GM18868 (cell line): ENCODE measurements around the gene MYO18B.

Source experiments
- ATAC-seq: cut with Tn5 transposase; IDR thresholded peaks from one replicate; pipeline ENCODE4 v1.9.1; 2021; ENCODE audit warnings: mild to moderate bottlenecking, moderate library complexity; ENCODE audit not compliant: unreplicated experiment

The MYO18B gene

GRCh38 chr22:25818541-25818940, 76.6 kb downstream of the MYO18B start:
- ATAC-seq: no peak

- no peak for ATAC-seq
Measured at GRCh38 chr22:25822344-25822743, 80.4 kb downstream of the MYO18B start.

GRCh38 chr22:25823276-25823675, 81.3 kb downstream of the MYO18B start:
- ATAC-seq: no peak

- ATAC-seq: no peak
Measured at GRCh38 chr22:25824828-25825423, 82.9 kb downstream of the MYO18B start.

- no peak for ATAC-seq
Measured at GRCh38 chr22:25827415-25827814, 85.4 kb downstream of the MYO18B start.

- ATAC-seq: no peak
Measured at GRCh38 chr22:25828422-25828821, 86.4 kb downstream of the MYO18B start.

- no peak for ATAC-seq
Measured at GRCh38 chr22:25829237-25829636, 87.2 kb downstream of the MYO18B start.

- ATAC-seq: no peak
Measured at GRCh38 chr22:25829808-25830777, 88.1 kb downstream of the MYO18B start.

GRCh38 chr22:25833091-25833490, 91.1 kb downstream of the MYO18B start:
- ATAC-seq: no peak

- ATAC-seq: no peak
Measured at GRCh38 chr22:25833676-25834075, 91.7 kb downstream of the MYO18B start.

- no peak for ATAC-seq
Measured at GRCh38 chr22:25834490-25834889, 92.5 kb downstream of the MYO18B start.

GRCh38 chr22:25835348-25835747, 93.4 kb downstream of the MYO18B start:
- ATAC-seq: no peak

- no peak for ATAC-seq
Measured at GRCh38 chr22:25837288-25837900, 95.4 kb downstream of the MYO18B start.

- ATAC-seq: no peak
Measured at GRCh38 chr22:25838960-25839741, 97.2 kb downstream of the MYO18B start.

- no peak for ATAC-seq
Measured at GRCh38 chr22:25839755-25840154, 97.8 kb downstream of the MYO18B start.

GRCh38 chr22:25840167-25840566, 98.2 kb downstream of the MYO18B start:
- no peak for ATAC-seq

GRCh38 chr22:25840891-25841290, 98.9 kb downstream of the MYO18B start:
- no peak for ATAC-seq

GRCh38 chr22:25841775-25842174, 99.8 kb downstream of the MYO18B start:
- ATAC-seq: no peak

- ATAC-seq: no peak
Measured at GRCh38 chr22:25843660-25844405, 101.8 kb downstream of the MYO18B start.

- no peak for ATAC-seq
Measured at GRCh38 chr22:25844601-25845000, 102.6 kb downstream of the MYO18B start.
